GM04504 (cell line): ENCODE measurements around the gene SLC39A11.

Source experiments
- DNase-seq: peaks from one replicate; pipeline ENCODE4 v3.0.0-alpha.2; 2012; ENCODE audit warnings: low read depth

SLC39A11 gene

DNA sequence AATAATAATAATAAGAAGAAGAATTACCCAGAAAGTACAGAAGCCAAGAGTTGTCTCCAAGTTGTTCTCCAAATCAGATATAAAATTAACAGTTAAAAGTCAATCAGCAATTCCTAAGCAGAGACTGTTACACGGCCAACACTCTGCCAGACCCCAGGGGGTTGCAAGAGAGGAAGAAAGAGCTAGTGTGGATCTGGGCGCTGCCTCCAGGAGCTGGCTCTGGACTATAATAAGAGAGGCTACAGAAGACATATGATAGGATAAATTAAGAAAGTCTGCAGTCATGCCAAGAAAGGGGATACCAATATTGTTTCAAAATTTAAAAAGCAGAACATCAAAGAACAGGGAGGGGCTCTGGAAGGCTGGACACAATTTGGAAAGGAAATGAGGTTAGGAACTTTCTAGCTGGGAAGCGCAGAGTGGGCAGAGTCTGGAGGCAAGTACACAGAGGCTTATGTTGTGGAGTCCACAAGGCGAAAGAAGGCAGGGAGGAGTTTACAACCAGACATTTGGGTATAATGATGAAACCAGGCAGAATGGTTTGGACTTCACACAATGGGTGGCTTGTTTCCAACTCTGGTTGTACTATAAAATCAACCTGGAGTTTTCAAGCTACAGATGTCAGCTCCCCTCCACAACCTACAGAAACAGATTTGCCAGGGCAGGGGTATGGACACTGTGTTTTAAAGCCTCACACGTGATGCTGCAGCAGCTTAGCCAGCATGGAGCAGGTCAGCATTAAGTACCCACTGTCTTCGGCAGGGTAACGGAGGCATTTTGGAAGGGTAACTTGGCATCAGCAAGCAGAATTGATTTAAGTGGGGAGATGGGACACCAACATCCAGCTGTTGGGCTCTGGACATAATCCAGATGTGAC lies 49.4 kb downstream of the SLC39A11 start:
- no peak for DNase-seq

DNA sequence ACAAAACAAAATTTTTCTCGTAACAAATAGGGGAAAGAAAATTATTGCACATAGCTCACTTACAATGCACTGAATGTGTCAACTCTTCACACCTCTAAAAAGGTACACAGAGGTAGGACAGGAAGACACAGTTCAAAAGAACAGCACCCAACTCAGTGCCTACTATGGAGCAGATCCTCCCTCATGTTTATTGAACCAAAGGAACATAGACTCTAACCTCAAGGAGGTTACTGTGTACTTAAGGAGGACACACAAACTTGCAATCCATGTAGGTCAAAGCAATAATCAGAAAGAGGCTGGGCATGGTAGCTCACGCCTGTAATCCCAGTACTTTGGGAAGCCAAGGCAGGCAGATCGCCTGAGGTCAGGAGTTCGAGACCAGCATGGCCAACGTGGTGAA lies 50.3 kb downstream of the SLC39A11 start:
- DNase-seq, result no peak

DNA sequence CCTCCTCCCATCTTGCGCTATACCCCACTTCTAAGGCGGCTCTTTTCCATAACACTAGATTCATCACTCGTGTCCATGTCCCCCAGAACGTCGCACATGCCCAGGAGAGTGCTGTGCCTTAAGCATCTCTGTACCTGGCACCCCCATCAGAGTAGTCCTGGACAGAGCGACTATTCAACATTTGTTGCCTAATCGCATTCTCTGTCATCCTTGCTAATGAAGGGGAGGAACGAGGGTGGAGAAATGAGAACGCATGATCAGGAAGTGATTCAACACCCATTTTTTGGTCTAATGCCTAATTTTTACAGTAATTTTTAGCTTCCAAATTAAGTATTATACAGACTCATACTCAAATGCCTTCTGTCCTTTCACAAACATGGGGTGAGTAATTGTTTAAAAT lies 53.2 kb downstream of the SLC39A11 start:
- no peak for DNase-seq

DNA sequence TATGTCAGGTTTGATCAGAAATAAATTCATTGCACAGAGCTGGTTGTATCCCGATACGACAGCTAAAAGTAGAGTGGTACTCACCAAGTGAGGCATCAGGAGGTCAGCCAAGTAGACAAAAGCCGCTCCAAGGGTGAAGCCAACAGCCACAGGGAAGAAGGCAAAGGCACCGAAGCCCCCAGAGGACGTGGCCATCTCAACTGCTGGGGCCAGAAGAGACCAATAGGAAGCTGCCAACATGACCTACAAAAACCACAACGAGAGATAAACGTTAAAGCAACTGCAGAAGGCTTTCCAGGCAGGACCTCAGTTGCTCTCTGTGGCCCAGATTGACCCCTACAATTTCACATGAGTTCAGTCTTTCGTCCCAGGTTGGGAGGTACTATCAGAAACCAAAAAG lies 61.0 kb downstream of the SLC39A11 start:
- DNase-seq, result no peak

DNA sequence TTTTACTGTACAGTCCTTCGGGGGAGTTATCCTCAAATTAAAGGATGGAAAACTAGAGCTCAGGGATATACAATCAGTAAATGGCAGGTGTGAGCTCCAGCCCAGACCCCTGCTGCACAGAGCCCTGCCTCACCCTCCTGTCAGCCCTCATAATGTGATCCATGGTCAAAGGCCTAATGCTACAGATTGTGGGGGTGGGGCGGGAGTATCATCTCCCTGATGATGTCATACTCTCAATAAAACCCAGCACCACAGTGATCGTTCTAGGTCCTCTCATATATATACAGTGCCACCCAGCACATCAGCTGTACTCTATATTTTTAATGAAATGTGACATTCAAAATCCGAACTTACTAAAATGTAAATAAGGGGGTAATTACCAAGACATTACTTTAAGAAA lies 61.5 kb downstream of the SLC39A11 start:
- DNase-seq, result no peak

DNA sequence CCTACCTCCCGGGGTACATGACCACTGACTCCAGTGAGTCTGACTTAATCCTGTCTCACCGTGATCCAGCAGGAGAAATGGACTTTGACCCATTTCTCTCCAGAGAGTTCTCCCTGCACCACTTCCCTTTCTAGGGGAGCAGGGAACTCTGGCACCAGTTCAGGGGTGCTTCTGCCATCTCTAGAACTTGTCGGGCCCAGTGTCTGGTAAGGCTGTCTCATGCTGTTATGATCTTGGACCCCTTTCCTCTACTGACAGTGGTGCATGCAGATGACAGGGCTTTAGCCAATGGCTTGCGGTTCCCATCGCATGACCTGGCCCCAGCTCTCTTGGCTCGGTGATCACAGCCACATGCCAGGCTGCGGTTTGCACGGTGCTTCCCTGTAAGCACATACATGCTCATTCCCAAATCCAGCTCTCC lies 62.0 kb downstream of the SLC39A11 start:
- no peak for DNase-seq

DNA sequence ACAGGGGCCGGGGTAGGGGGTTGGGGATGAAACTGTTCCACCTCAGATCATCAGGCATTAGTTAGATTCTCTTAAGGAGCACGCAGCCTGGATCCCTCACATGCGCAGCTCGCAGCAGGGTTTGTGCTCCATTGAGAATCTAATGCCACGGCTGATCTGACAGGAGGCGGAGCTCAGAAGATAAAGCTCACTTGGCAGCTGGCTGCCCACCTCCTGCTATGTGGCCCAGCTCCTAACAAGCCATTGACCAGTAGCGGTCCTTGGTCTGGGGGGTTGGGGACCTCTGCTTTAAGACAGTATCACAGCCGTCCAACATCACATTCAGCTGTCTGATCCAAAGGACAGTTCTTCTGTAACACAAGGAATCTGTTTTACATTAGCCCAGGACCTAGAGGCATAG lies 62.5 kb downstream of the SLC39A11 start:
- no peak for DNase-seq

DNA sequence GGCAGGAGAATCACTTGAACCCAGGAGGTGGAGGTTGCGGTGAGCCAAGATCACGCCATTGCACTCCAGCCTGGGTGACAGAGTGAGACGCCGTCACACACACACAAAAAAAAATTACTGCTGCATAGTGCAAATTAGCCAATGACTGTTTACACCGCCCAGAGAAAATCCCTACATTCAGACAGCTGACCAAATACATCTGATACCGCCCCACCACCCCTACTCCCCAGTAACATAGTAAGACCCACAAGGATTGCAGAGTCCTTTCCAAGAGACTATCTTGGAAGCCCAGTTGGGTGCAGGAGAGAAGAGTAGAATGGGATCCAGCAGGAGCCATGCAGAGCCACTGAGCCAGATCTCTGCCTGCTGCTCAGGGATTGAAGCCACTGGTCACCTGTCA lies 63.5 kb downstream of the SLC39A11 start:
- DNase-seq, result no peak

DNA sequence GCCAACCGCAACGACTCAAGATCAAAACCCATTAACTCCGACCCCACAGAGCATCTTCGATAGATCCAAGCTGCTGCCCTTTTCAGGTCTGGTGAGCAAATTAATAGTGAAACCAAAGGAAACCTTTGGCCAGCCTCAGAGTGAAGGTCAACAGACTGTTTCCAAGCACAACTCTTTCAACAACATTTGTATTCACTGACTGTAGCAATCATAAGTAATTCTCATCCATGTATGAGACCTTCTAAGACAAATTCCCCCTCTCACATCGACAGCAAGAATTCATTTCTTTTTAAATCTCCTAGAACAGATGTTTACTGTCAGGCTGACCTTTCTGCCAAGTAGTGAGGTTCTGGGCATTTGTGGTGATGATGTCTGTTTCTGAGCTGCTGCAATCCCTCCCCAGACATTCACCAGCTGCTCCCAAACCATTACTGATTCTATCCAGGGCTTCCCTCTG lies 64.2 kb downstream of the SLC39A11 start:
- no peak for DNase-seq

DNA sequence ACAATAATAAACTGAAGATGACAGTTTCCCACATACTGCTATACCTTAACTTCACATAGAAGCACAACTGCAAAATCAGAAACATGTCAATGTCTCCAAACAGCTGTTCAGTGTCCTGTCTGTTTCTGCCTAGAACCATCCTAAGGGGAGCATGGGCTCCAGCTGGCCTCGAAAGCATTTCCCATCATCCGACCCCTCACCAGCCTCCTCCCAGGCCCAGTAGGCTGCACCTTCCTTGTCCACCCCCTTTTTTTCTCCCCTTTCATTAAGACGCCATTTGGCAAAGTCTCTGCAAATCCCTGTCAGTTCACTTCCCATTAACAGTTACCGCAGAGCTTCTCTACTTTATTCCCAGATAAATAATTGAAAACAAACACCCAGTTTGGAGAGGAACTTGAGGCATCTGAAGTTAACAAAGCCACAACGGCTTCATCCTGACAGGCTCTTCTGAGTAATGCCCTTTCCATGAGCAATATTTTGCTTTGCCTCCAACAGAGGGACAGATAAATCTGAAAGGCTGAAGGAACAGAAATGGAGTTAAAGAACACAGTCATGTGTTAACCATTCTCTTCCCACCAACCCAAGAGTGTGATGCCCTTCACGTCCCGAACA lies 65.3 kb downstream of the SLC39A11 start:
- no peak for DNase-seq

DNA sequence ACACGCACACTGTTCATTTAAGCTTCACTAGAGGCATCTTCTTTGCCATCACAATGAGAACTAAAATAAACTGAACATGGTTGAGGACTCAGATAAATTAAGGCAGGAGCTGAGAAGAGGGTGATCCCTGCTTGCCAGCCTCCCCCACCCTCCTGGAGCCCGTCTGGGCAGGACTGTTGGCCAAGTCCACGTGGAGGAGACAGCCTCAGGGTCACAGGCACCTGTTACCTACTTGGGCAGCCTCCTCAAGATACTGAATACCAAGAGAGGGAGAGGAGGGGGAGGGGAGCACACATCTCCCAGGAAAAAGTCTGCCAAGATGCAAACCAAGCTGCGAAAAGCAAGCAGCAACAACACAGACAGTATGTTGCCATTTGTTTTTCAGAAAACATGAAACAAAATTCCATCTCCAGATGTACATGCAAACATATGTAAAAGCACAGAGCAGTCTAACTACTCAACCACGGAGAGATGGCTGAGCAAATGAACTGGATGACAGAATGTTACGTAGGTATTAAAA lies 67.4 kb downstream of the SLC39A11 start:
- no peak for DNase-seq

DNA sequence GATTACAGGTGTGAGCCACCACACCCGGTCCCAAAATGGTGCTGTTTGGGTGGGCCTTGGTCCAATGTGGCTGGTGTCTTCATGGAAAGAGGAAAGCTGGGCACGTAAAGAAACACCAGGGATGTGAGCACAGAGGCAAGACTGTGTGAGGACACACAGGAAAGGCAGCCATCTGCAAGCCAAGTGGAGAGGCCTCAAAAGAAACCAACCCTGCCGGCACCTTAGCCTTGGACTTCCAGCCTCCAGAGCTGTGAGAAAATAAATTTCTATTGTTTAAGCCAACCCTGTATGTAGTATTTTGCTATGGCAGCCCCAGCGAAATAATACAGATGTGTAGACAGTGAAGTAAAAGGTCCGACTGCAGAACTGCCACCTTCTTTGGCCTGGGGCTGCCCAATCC lies 68.7 kb downstream of the SLC39A11 start:
- DNase-seq, result no peak

DNA sequence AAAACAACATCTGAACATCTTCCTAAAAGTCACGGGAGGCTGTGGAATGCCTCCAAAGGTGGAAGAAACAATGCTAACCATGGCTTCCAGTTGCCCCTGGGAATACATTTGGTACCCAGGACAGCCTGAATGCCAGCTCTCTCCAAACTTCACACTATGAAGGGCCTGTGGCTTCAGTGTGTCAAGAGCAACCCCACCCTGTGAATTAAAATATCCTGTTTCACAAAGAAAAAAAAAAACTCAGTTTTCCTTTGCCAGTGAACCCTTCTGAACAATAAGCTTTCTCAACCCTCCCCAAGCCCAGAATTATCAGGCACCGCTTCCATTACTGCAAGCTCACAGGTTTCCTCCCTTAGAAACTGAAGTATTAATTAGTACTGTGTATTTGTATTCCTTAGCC lies 69.8 kb downstream of the SLC39A11 start:
- DNase-seq, result no peak

DNA sequence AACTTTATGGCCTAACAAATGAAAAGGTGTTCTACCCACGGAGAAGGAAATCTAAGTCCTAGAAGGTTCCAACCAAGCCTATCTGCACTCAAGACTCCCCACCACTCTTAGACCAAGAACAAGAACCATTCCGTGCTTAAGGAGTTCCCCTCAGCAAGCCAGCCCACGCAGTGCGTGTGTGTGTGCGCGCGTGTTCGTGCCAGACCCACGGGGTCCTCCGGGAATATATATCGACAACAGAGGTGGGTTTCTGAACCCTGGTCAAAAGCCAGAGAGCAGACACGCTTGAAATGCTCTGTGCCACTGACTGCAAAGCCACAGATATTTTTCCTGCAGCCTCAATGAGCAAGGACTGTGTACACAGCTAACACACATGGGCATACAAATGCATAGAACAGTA lies 70.7 kb downstream of the SLC39A11 start:
- DNase-seq, result no peak

DNA sequence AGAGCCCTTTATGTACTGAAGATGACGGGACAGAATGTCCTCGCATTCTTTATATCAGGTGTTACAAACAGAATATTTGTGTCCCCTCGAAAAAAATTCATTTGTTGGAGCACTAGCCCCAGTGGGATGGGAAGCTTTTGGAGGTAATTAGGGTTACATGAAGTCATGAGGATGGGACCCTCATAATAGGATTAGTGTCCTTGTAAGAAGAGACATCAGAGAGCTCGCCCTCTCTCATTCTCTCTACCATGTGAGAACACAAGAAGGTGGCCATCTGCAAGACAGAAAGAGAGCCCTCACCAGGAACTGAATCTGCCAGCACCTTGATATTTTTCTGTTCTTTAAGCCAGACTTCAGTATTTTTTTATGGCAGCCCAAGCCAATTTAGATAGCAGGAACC lies 72.4 kb downstream of the SLC39A11 start:
- DNase-seq, result no peak

DNA sequence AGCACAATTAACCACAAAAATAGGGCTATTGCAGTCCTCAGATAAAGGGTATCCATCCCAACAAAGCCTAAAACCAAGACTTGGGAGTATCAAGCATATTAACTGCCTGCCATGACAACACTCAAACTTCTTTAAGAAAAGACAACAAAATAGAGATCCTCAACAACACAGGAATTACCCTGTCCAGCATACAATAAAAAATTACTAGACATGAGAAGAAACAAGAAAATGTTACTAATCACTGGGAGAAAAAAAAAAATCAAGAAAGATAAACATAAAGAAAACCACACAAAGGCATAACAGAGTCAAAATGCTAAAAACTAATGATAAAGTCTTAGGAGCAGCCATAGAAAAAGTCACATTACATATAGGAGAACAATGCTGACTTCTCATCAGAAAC lies 73.9 kb downstream of the SLC39A11 start:
- no peak for DNase-seq

DNA sequence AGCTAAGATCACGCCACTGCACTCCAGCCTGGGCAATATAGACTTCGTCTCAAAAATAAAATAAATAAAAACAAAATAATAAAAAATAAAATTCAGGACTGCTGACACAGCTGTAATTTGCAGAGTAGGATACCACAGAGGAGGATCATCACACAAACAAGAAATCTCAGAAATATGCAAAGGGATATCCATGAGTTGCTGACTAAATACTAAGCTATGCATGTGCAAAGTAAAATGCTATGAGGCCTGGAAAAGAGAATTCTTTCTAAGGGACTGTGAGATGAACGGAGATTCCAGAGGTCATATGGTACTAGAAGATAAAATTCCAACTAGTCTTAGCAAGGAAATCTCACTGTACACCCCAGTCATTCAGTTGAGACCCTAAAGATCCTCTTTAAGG lies 74.8 kb downstream of the SLC39A11 start:
- DNase-seq, result no peak

DNA sequence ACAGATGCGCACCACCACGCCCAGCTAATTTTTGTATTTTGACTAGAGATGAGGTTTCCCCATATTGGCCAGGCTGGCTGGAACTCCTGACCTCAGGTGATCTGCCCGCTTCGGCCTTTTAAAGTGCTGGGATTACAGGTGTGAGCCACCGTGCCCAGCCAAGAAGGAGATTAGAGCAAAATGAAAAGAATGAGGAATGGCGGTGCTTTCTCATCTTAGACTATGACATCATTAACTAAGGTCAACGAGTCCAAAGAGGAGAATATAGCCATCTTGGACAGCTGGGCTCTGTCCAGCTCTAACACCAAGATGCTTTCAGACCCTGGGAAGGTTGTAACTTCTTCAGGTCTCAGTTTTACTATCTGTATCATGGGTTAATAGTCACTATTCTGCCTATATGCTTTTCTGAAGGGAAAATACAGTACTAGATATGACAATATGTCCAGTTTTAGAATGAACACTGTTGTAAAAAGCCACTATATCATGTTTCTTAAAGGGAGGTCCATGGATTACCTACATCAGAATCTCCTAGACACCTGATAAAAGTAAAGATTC lies 76.7 kb downstream of the SLC39A11 start:
- DNase-seq, result no peak

DNA sequence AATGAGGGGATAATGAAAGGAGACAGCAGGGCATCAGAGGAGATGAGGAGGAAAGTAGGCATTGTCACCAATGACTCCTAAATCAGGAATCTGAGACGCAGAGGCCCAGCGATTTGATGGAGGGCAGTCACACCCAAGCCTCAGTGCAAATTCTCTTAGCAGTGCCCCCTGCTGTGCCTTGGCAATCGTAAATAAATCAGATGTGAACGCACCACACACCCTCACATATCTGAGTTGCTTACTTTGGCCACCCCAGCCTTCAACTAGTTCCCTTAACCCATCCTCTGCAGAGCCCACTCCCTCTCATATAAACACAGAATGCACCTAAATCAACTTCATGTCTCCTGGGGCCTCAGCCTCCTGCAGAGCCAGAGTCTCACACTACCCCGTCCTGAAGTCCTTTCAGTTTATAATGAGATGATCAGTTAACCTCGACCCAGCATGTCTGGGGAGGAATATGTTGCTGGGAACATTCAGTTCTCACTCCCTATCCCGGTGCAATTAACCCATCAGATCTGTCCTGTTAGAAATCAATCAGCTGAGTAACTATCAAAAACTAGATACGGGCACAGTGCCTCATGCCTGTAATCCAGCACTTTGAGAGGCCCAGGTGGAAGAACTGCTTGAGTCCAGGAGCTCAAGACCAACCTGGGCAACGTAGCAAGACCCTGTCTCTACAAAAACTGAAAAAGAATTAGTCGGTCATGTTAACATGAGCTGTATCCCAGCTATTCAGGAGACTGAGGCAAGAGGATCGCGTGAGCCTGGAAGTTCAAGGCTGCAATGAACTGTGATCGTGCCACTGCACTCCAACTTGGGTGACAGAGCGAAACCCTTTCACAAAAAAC lies 78.4 kb downstream of the SLC39A11 start:
- no peak for DNase-seq

DNA sequence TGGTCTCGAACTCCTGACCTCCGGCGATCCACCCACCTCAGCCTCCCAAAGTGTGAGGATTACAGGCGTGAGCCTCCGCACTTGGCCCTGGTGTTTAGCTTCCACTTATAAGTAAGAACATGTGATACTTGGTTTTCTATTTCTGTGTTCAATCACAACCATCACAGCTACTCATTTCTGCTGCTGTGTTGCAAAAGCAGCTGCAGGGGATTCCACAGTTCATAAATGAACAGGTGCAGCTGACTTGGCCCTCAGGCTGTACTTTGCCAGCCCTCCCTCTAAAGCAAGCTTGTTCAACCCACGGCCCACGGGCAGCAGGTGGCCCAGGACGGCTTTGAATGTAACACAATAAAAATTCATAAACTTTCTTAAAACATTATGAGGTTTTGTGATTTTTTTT lies 79.2 kb downstream of the SLC39A11 start:
- DNase-seq, result no peak

DNA sequence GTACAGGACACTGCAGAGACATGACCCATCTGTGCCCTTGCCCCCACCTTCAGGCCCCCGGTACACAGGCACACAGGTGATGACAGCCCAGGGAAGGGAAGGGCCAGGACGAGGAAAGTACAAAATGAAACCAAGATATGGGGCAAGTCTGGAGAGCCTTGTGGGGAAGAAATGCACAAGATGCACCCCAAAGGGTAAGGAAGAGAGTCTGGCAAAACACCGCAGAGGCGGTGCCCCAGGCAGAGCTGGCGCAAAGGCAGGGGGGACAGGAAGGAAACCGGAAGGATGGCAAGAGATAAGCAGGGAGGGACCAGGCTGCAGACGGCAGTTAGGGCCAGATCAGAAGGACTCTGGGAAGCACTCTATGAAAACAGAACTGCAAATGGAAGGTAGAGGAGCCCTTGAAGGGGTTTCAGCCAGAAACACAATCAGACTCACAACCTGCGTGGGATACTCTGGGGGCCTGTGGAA lies 81.4 kb downstream of the SLC39A11 start:
- DNase-seq, result no peak

DNA sequence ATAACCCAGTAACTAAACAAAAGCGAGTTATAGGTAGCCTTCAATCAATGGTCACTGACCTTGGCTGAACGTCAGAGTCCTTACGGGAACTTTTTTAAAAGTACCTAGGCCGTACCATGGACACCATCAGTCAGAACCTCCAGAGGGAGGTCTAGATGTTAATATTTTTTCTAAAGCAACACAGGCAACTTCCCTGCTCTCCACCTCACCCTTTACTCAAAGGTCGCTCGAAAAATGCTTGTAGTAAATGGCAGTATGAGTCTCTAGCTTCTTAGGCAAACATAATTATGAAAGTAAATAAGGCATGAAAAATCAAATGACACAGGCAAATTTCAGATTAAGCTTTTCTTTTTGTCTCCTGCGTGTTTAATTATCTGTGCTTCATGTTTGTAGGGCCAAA lies 82.1 kb downstream of the SLC39A11 start:
- no peak for DNase-seq
